Upper lobe of left lung (tissue), 6 donors: ENCODE measurements around the gene KCNJ6. TPM values are rescaled to one million over a fixed set of nuclear protein-coding genes. Genes with fewer than 3 reads are reported as not detected.

ENCODE experiments used
- ATAC-seq, 2 donors: fragments of 200-7000 bp; cut with Tn5 transposase; one replicate each; pipeline ENCODE4 v1.9.1; 2022; ENCODE audit warnings: mild to moderate bottlenecking in 2 of 2, moderate library complexity in 2 of 2; ENCODE audit not compliant: low FRiP score in 2 of 2
- DNase-seq, 2 donors: peaks; one replicate each; pipeline ENCODE4 v3.0.0-alpha.2; 2019 to 2020
- H3K27ac ChIP-seq, 4 donors: fragments of 200-600 bp; sonication (generic); one replicate each; pipeline ENCODE4 v1.5.1; 2016 to 2019
- H3K27me3 ChIP-seq, 4 donors: fragments of 200-600 bp; sonication (generic); one replicate each; pipeline ENCODE4 v1.5.1; 2017 to 2019
- H3K36me3 ChIP-seq, 4 donors: fragments of 200-600 bp; sonication (generic); one replicate each; pipeline ENCODE4 v1.5.1; 2016 to 2019
- H3K4me1 ChIP-seq, 4 donors: fragments of 200-600 bp; sonication (generic); one replicate each; pipeline ENCODE4 v1.5.1; 2018 to 2019
- H3K4me3 ChIP-seq, 4 donors: fragments of 200-600 bp; sonication (generic); one replicate each; pipeline ENCODE4 v1.5.1; 2017 to 2019; ENCODE audit warnings: mild to moderate bottlenecking in 2 of 4, moderate library complexity in 1 of 4
- H3K9me3 ChIP-seq, 4 donors: fragments of 200-600 bp; sonication (generic); one replicate each; pipeline ENCODE4 v1.5.1; 2018 to 2019
- EP300 ChIP-seq, 4 donors: sonication (generic); formaldehyde crosslinking; IDR thresholded peaks; one replicate each; pipeline ENCODE4 v1.5.1; 2017; ENCODE audit warnings: antibody characterized with exemption in 4 of 4, control low read depth in 2 of 4
- POLR2A ChIP-seq, 4 donors: fragments of 450-650 bp; IDR thresholded peaks; one replicate each; pipeline ENCODE4 v1.5.1; 2016 to 2017; ENCODE audit warnings: antibody characterized with exemption in 4 of 4, mild to moderate bottlenecking in 2 of 4
- POLR2AphosphoS5 ChIP-seq, 2 donors: sonication (generic); formaldehyde crosslinking; IDR thresholded peaks; one replicate each; pipeline ENCODE4 v1.5.1; 2017; ENCODE audit warnings: antibody characterized with exemption in 2 of 2
- WGBS, 2 donors: methylation state at CpG; one replicate each; pipeline ENCODE4 v1.1.5; 2017 to 2018; 5-methylcytosine and 5-hydroxymethylcytosine counted together
- total RNA-seq, 6 donors: library from RNA; depleted of rRNA in 4 of 6; stranded (reverse); fragments of >200 nt in 4 of 6; gene quantifications; one replicate each; pipeline versions ENCODE4 v1.1.0 to v1.2.1, GENCODE V29; 2016 to 2021
- TF ChIP-seq, protein P1 (sequence below), 6 experiments: fragments of 450-650 bp in 4 of 6; fragments of 200-600 bp in 2 of 6; sonication (generic) in 2 of 6; IDR thresholded peaks; one replicate each; pipeline ENCODE4 v1.5.1; 2016 to 2019; ENCODE audit warnings: antibody characterized with exemption in 6 of 6
- donor health status: DM: no; HTN: no; CAD: no; lungs with moderate emphysema.
- donor health status: DM: no; HTN: yes; CAD: no; lungs with severe emphysema.

KCNJ6 gene
- total RNA-seq, 6 donors from 2014 or later: 0.06 to 0.15 TPM; not detected in 4

DNA sequence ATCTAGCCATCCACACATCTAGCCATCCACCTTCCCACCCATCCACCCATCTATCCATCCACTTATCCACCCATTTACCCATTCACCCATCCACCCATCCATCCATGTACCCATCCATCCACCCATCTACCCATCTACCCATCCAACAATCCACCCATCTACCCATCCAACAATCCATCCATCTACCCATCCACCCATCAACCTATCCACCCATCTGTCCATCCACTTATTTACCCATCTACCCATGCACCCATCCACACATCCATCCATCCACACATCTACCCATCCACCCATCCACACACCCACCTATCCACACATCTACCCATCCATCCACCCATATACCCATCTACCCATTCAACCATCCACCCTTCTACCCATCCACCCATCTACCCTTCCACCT is 311.3 kb downstream of the KCNJ6 start:
- Histone ChIP-seq H3K36me3 (no peaks in the 10 kb centered on the region), H3K27ac (no peak overlapping the region), H3K9me3 (no peaks in the 10 kb centered on the region), H3K4me1 (no peaks in the 10 kb centered on the region), H3K27me3 (no peaks in the 10 kb centered on the region), H3K4me3 (no peak overlapping the region)
- TF ChIP-seq EP300 (IDR thresholded peaks at IDR 0.05) (no peak), POLR2AphosphoS5 (IDR thresholded peaks at IDR 0.05) (no peak), POLR2A (IDR thresholded peaks at IDR 0.05) (no peak)
- TF ChIP-seq, protein P1, sequence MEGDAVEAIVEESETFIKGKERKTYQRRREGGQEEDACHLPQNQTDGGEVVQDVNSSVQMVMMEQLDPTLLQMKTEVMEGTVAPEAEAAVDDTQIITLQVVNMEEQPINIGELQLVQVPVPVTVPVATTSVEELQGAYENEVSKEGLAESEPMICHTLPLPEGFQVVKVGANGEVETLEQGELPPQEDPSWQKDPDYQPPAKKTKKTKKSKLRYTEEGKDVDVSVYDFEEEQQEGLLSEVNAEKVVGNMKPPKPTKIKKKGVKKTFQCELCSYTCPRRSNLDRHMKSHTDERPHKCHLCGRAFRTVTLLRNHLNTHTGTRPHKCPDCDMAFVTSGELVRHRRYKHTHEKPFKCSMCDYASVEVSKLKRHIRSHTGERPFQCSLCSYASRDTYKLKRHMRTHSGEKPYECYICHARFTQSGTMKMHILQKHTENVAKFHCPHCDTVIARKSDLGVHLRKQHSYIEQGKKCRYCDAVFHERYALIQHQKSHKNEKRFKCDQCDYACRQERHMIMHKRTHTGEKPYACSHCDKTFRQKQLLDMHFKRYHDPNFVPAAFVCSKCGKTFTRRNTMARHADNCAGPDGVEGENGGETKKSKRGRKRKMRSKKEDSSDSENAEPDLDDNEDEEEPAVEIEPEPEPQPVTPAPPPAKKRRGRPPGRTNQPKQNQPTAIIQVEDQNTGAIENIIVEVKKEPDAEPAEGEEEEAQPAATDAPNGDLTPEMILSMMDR (IDR thresholded peaks at IDR 0.05): no peak
- ATAC-seq (no peak), DNase-seq (no peak)

DNA sequence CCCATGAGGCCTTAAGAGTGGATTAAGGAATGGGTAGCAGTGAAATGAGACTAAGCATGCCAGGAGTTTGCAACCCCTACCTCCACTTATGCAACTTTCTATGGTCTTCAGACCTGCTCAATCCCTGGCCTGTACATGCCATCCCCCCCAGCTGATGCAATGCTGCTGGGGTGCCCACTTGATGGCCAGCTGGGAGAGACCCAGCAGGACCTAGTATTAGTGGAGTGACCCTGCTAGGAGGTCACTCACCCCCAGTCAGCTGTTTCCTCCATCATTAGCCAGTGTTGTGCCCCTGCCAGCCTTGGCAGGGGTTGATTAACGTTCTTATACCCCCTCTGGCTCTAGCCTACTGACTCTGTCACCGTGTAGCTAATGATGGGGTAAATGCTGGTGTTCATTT is 313.1 kb downstream of the KCNJ6 start:
- WGBS, 2 donors: 86 to 92% methylated on average over 2 of the region's 2 CpGs
- H3K36me3 ChIP-seq: no peaks in the 10 kb centered on the region
- DNase-seq (no peak), ATAC-seq (no peak)
- H3K27ac ChIP-seq: no peak overlapping the region
- no peaks in the 10 kb centered on the region for H3K27me3 ChIP-seq
- no peak overlapping the region for H3K4me3 ChIP-seq
- no peaks in the 10 kb centered on the region for H3K4me1 ChIP-seq
- TF ChIP-seq POLR2A (IDR thresholded peaks at IDR 0.05) (no peak), EP300 (IDR thresholded peaks at IDR 0.05) (no peak), POLR2AphosphoS5 (IDR thresholded peaks at IDR 0.05) (no peak)
- TF ChIP-seq, protein P1 (IDR thresholded peaks at IDR 0.05): no peak
- H3K9me3 ChIP-seq: no peaks in the 10 kb centered on the region

DNA sequence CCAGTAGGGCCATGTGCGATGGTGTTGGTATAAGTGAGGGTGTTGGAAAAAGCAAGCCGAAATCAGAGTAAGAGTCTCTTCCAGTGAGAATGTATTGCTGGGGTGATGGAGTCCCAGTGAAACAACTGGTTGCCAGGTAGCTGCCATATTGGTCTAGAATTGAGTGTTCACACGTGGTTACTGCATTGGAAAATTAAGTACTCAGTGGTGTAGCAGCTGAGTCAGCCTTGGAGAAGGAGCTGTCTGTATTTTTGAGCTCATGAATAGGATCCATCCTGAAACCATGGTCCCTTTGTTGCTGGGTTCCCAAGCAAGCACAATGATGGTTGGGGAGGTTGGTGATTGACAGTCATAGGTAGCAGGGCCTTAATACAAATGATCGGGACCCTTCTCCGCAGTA is 314.3 kb downstream of the KCNJ6 start:
- H3K36me3 ChIP-seq: no peaks in the 10 kb centered on the region
- H3K9me3 ChIP-seq: no peaks in the 10 kb centered on the region
- no peaks in the 10 kb centered on the region for H3K27me3 ChIP-seq
- no peak for DNase-seq
- no peak overlapping the region for H3K4me3 ChIP-seq
- no peak for TF ChIP-seq POLR2A (IDR thresholded peaks at IDR 0.05)
- TF ChIP-seq EP300 (IDR thresholded peaks at IDR 0.05): no peak
- TF ChIP-seq, protein P1 (IDR thresholded peaks at IDR 0.05): no peak
- no peak for TF ChIP-seq POLR2AphosphoS5 (IDR thresholded peaks at IDR 0.05)
- no peaks in the 10 kb centered on the region for H3K4me1 ChIP-seq
- no peak for ATAC-seq
- WGBS, 2 donors: 89 to 97% methylated on average over 5 of the region's 5 CpGs
- H3K27ac ChIP-seq: no peak overlapping the region

DNA sequence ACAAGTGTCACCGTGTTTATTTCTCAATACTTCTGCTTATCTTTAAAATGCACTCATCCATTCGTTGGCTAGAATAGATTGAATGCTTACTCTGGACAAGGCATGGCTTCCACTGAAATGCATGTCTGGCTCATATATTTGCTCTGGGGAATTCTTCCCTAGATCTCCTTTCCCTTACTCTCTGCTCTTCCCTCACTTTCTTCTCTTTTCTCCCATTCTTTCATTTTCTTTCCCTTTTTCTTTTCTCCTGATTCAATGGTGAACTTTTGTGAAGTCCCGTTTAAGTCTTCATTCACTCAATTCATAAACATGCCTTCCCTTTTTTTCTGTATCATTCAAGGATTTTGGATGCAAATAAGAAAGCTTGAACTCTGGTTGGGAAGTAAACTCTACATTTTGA is 315.2 kb downstream of the KCNJ6 start:
- H3K27ac ChIP-seq: no peak overlapping the region
- no peaks in the 10 kb centered on the region for H3K4me1 ChIP-seq
- H3K27me3 ChIP-seq: no peaks in the 10 kb centered on the region
- H3K36me3 ChIP-seq: no peaks in the 10 kb centered on the region
- no peaks in the 10 kb centered on the region for H3K9me3 ChIP-seq
- ATAC-seq: no peak
- no peak overlapping the region for H3K4me3 ChIP-seq
- TF ChIP-seq POLR2AphosphoS5 (IDR thresholded peaks at IDR 0.05) (no peak), POLR2A (IDR thresholded peaks at IDR 0.05) (no peak), EP300 (IDR thresholded peaks at IDR 0.05) (no peak)
- TF ChIP-seq, protein P1 (IDR thresholded peaks at IDR 0.05): no peak
- DNase-seq: no peak
- WGBS, 2 donors: 73 to 77% methylated on average over 3 of the region's 3 CpGs

DNA sequence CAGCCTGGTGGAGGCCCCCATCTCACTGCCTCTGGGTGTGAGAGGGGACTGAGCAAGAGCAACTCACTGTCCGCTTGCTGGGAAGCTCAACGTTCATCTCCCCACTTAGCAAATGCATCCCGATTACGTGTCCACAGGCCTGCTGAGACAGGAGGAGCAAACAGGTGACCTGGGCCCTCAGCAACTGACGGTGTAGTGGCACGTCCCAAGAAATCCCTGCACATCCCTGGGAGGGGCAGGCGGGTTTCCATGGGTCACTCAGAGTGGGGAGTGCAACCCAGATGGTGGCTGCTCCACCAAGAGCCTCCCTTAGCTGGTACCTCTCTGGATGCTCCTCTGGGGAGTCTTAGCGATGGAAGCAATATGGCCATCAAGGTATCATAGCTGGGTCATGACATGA is 320.3 kb downstream of the KCNJ6 start:
- H3K4me1 ChIP-seq: no peaks in the 10 kb centered on the region
- no peaks in the 10 kb centered on the region for H3K36me3 ChIP-seq
- no peak for ATAC-seq
- H3K9me3 ChIP-seq: no peaks in the 10 kb centered on the region
- TF ChIP-seq POLR2AphosphoS5 (IDR thresholded peaks at IDR 0.05) (no peak), EP300 (IDR thresholded peaks at IDR 0.05) (no peak), POLR2A (IDR thresholded peaks at IDR 0.05) (no peak)
- TF ChIP-seq, protein P1 (IDR thresholded peaks at IDR 0.05): no peak
- 91% methylated on average over 8 of the region's 8 CpGs; no CpG with 5 or more reads in 1 of the 2 donors for WGBS, 2 donors
- H3K4me3 ChIP-seq: no peak overlapping the region
- no peak for DNase-seq
- H3K27ac ChIP-seq: no peak overlapping the region
- no peaks in the 10 kb centered on the region for H3K27me3 ChIP-seq
